OCI-M1 (cell line): ENCODE results near the gene VMO1.
A peak's percentile ranks its signal among the peaks of the same experiment; 100 is the strongest.

Experiments used
- DNase-seq: peaks from one replicate; lab custom pipeline; 2025; lab: John Stamatoyannopoulos, UW

Gene VMO1

DNA sequence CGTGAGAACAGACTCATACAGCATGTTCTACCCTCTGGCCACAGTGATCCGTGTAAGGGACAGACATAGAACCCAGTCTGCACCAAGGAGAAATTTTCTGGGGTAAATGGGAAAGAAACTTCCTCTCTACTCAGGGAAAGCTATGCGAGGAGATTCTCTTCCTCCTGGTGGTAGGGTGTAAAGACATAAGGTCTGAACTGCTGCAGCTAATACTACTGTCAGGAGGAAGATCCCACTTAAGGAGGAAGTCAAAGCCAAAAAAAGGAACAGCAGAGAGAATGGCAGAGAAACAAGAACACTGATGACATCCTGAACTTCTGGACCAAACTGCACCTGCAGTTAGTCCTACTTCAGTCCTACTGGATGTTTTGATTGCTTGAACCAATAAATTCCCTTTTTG is 21.6 kb downstream of the VMO1 start:
- peak; percentile 59 for DNase-seq

DNA sequence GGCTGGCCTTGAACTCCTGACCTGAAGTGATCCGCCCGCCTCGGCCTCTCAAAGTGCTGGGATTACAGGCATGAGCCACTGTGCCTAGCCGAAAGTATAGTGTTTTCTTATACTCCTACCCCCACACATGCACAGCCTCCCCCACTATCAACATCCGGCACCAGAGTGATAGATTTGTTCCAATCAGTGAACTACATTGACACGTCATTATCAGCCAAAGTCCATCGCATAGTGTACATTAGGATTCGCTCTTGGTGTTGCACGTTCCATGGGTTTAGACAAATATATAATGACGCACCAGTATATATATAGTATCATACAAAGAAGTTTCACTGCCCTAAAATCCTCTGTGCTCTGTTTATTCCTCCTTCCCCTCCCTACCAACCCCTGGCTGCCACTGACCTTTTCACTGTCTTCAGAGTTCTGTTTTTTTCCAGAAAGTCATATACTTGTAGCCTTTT is 26.4 kb downstream of the VMO1 start:
- DNase-seq, result peak; percentile 77

DNA sequence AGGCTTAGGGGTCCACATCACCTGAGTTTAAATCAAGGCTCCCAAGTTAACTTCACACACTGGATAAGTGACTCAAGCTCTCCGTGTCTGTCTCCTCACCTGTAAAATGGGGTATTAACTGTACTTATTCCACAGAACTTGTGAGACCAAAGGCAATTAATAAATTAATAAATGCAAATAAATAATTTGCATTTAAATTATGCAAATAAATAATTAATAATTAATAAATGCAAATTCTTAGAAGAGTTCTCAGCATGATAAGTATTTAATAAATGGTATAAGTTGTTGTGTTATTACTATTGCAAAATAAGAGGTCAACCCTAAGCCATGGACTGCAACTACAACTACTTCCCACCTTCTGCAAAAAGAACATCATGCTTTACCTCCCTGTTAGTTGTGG is 32.8 kb downstream of the VMO1 start:
- no peak for DNase-seq

DNA sequence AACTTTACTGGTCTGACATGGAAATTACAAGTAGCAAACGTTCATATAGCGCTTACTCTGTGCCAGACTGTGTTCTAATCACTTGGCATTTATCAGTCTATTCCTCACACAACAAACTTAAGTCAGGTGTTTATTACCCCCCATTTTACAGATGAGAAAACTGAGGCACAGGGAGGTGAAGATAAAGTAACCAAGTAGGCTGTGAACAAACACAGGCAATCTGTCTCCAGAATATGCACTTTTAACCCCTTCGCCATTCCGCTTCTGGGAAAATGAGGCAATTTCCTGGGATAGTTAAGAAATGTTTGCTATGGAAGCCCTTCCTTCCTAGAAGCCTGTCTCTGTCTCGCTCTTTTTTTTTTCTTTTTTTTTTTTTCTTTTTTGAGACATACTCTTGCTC is 34.2 kb downstream of the VMO1 start:
- peak; percentile 43 for DNase-seq

DNA sequence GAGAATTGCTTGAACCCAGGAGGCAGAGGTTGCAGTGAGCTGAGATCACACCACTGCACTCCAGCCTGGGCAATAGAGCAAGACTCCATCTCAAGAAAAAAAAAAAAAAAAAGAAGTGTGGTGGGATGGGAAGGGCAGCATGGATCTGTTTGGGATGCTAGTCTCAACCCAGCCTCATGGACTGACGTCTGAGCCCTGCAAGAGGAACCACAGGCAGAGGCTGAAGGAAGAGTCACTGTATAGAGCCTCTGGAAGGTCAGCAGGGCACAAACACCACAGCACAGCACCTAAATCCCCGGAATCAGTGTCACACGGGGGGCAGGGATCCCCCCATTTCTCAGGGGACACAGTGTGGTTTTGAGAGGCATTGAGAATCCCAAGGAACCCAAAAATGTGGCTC is 35.6 kb downstream of the VMO1 start:
- DNase-seq, result no peak

DNA sequence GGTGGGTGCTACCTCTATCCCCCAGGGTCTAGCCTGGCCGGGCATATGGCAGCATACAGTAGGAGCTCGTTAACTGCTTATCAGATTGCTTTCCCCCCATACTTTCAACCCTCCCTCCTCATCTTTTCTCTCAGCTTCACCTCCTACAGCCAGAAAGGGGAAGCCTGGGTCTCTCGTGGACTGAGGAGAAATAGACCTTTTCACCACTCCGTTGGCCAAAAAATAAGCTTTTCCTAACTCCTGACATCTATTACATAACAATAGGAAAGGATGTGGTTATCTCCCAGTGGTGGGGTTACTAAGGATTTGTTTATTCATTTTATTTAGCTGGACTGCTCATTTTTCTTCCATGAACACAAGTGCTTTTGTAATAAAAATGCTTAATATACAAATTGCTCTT is 37.5 kb downstream of the VMO1 start:
- no peak for DNase-seq

DNA sequence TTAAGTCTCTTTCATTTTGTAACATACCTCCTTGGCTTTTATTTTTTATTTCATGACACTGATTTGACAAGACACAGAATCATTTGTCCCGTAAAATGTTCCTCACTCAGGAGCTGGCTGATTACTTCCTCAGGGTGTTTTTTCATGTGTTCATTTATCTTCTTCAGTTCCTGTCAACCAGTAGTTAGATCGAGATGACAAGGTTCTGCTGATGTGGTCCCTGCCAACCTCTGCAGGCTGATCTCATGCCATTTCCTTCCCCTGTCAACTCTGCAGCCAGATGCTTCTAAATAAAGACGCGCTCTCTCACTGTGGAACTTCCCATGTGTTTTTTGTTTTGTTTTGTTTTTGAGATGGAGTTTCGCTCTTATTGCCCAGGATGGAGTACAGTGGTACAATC is 38.3 kb downstream of the VMO1 start:
- peak; percentile 32 for DNase-seq

DNA sequence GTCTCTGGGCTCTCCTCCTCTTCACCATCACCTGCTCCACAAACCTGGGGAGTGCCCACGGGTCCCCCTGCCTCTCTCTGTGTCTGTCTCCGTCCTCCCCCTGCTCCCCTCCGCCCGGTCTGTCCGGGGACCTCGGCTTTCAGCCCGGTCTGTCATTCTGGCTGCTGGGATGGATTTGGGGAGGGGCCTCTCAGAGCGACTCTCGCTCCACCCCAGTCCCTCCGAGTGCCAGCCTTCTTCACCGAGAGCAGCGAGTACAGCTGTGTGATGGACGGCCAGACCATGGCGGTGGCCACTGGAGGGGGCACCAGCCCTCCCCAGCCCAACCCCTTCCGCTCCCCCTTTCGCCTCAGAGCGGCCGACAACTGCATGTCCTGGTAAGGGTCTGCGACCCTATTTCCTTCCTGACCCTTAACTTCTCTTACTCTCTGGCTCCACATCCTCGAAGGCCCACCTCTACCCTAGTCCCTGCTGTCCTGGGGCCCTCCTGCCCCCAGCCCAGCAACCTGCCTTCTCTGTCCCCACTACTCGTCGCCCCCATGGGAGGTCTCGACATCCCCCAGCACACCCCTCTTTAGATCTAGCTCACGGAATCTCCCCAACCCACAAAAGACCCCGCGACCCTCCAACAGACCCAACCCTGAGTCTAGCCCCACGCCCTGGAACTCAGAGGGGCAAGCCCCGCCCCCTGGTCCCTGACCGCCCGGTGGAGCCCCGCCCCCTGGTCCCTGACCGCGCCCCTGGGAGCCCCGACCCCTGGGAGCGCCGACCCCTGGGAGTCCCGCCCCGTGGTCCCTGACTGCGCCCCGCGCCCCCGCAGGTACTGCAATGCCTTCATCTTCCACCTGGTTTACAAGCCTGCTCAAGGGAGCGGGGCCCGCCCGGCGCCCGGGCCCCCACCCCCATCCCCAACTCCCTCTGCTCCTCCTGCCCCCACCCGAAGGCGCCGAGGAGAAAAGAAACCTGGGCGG is 40.9 kb downstream of the VMO1 start:
- no peak for DNase-seq

DNA sequence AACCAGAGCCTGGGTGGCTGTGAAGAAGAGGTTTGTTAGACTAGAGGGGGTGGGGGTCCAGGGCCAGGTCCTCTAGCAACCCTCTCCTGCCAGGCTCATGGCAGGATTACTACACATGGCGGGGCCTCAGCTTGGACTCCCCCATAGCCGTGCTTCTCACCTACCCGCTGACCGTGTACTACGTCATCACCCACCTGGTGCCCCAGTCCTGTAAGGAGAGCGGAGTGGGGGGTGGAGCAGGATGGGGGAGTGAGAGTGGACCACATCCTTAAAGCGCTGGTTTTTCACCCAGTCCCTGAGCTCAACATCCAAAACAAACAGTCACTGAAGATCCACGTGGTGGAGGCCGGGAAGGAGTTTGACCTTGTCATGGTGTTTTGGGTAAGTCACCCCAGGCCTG is 42.3 kb downstream of the VMO1 start:
- no peak for DNase-seq

DNA sequence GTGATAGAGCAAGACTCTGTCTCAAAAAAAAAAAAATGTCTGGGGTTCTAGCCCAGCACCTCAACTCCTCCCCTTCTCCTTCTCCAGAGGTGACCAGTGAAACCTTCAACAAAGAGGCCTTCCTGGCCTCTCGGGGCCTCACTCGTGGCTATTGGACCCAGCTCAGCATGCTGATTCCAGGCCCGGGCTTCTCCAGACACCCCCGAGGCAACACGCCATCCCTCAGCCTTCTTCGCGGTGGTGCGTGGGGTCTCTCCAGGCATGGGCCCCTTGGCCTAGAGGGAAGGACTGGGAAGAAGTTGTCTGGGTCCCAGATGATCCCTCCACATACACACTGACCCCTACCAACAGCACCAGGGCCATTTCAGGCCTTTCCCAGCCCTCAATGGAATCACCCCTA is 42.9 kb downstream of the VMO1 start:
- DNase-seq, result no peak

DNA sequence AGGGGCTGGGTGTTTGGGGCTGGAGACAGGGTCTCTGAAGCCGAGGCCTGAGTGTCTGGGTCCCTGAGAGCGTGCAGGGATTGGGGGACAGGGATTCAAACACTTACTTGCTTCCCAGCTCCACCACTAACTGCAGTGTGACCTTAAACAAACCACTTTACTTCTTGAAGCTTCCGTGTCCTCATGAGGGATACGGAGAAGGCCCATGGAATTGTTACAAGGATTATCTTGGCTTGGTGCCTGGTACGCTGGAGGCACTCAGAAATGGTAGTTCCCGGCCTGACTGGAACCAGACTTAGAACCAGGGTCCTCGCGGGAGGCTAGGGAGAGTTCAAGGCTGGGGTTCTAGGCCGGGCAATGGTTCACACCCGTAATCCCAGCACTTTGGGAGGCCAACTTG is 43.5 kb downstream of the VMO1 start:
- no peak for DNase-seq

DNA sequence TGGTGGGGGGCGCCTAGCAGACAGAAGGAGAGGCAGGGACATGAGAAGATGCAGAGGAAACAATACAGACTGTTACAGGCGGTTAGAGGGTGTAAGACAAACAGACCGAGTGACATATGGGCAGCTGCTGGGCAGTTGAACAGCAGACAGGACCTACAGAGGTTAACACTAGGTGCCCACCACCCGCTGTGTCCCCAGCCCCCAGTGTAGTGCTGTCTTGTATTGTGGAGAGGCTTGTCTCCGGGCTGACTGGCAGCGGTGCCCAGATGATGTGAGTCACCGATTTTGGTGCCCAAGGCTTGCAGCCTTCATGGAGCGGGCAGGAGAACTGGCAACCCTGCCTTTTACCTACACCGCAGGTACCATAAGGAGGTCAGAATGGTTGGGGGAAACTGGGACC is 44.0 kb downstream of the VMO1 start:
- DNase-seq, result no peak

DNA sequence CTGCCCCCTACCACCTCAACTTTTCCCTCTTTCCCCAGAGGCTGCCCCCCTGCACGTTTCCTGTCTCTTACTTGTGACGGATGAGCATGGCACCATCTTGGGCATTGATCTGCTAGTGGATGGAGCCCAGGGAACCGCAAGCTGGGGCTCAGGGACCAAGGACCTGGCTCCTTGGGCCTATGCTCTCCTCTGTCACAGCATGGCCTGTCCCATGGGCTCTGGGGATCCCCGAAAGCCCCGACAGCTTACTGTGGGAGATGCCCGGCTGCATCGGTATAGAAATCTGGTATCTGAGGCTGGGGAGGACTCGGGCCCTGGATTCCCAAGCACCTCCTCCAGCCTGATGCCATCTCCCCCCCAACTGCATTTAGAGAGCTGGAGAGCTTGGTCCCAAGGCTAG is 44.6 kb downstream of the VMO1 start:
- no peak for DNase-seq

DNA sequence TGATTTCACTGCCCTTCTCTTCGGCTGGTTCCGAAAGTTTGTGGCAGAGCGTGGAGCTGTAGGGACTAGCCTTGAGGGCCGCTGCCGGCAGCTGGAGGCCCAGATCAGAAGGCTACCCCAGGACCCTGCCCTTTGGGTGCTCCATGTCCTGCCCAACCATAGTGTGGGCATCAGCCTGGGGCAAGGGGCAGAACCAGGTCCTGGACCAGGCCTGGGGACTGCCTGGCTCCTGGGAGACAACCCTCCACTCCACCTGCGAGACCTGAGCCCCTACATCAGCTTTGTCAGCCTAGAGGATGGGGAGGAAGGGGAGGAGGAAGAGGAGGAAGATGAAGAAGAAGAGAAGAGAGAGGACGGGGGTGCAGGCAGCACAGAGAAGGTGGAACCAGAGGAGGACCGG is 45.6 kb downstream of the VMO1 start:
- no peak for DNase-seq

DNA sequence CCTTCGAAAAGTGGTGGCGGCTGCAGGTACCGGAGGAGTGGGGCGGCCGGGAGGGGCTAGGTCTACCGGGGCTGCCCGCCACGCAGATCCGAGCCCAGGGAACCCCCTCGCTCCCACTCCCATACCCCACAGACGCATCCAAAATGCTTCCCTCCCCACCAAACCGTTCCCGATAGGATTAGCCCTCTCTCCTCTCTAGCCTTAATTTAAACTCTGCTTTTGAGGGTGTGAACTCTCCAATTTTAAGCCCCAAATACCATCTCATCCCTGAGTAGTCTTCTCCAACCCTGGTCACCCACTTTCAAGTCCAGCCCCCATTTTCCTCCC is 46.2 kb downstream of the VMO1 start:
- DNase-seq, result no peak

DNA sequence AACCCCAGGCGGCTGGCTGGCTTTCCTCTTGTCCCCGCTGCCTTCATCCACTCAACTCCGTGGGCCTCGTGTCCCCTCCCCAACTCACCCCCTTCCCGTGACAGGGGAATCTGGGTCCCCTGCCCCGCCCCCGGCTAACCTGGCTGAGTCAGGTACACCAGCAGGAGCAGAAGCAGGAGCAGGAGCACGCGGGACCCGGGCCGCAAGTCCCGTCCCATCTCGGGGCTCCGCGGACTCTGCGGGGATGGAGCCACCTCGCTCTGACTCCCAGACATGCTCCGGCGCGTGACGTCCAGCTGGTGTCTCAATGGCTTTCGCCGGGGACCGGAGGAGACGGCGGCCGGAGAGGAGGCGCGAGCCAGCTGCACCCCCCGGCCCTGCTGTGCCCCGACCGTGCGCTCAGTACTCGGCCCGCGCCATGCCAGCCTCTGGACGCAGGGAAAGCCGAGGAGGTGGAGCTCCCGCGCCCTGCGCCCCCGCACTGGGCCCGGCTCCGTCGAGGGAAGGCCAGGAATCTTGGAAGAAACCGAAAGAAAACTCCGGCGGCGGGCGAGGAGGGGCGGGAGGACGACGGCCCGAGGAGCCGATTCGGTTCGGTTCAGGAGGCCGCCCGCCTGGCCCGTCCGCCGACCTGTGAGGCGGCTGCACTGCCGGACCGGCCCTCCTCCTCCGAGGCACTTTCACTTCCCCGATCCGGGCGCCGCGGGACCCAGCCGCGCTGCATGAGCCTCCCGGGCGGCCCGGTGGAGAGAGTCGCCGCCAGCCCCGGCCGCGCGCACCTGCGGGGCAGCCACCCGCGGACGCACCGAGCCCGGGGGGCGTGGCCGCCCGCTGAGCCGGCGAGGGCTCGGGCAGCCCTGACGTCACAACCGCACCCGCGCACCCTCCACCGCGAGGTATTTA is 46.8 kb downstream of the VMO1 start, which contains the start of the genes CXCL16 and ZMYND15:
TSS of gene CXCL16 (minus strand) at position 807 of the 903 bp plus-strand sequence. CDS start at position 218, 589 bp downstream.
TSS of gene ZMYND15 (plus strand) at position 712 of the 903 bp plus-strand sequence. CDS start 716 bp downstream, outside the sequence.
- peak; percentile 48 for DNase-seq

DNA sequence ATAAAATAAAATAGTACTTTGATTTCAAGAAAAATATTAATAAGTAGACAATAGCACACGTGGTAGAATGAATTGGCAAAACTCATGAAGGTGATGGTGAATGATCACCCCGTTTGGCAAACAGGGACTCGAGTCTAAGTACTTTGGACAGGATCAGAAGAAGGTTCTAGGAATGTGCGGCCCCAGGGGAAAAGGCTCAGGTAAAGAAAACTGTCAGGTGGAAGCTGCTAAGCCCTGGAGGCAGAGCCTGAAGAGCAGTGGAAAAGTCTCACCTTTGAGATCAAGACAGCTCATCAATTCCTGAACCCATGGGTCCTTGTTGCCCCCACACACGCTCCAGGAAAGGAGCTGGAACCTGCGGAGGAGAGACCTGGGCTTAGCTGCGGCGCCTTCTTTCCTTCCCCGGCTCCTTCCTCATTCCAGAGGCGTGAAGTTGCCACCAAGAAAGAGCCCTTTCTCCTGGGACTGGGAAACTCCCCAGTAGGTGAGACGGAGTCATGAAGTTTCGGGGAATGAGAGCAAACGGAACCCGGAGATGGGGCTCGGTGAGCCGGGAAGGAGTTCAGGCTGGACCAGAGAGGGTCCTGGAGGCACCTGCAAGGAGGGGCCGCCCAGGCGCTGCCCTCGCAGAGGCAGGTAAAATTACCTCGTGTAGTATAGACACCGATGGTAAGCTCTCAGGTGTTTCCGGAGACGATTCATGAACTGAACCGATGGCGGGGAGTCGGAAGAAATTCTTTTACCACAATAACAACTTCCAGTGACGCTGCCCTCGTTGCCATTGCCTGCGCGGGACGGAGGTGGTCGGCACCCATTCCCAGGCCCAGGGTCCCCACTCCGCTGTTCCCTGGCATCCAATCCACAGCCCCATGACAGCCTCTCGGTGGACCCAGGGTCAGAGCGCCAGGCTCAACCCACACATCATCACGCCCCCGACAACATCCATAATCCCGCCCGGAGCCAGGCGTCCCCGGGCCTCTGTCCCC is 47.7 kb downstream of the VMO1 start:
- no peak for DNase-seq

DNA sequence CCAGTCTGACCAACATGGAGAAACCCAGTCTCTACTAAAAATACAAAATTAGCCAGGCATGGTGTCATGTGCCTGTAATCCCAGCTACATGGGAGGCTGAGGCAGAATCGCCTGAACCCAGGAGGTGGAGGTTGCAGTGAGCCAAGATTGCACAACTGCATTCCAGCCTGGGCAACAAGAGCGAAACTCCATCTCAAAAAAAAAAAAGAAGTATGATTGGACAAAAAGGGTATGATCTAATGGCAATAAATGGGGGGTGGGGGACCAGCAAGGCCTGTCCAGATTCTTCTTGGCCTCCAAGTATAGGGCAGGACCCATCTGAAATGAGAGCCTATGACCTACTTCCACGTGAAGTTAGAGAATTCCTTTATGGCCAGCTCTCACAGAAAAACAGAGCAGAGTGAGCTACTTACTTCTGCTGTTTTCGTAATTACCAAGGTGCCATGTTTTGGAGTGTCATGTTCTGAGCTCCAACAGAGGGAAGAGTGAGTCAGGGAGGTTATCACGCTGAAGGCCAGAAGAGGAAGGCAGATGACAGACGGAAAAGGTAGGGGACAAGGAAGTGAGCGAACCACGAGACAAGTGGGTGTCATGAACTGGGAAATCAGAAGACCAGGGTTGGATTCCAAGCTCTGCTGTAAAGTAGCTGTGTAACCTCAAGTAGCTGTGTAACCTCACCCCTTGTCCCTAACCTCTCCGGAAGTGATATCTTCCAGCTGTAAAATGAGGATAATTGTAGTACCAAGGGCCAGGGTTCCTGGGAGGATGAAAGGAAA is 50.1 kb downstream of the VMO1 start:
- peak; percentile 54 for DNase-seq
